HG02571 (cell line): Measurements from ENCODE around the gene DLEC1.
"Not testable (repeated sequence)": the region's sequence is repeated elsewhere in the genome, so short reads cannot be mapped to it uniquely, and the experiment has no call there.

Source experiments
- ATAC-seq: cut with Tn5 transposase; IDR thresholded peaks from one replicate; pipeline ENCODE4 v1.9.1; 2021; ENCODE audit warnings: mild to moderate bottlenecking, moderate library complexity; ENCODE audit not compliant: unreplicated experiment

The DLEC1 gene

GRCh38 chr3:38017445-38018295 is 21.3 kb upstream of the DLEC1 start:
- no peak for ATAC-seq

- ATAC-seq = no peak
Measured at GRCh38 chr3:38018296-38019266, 20.4 kb upstream of the DLEC1 start.

GRCh38 chr3:38019658-38020341 is 19.2 kb upstream of the DLEC1 start:
- ATAC-seq = no peak

GRCh38 chr3:38020342-38020726 is 18.7 kb upstream of the DLEC1 start:
- ATAC-seq = no peak

- ATAC-seq = no peak
Measured at GRCh38 chr3:38021196-38021595, 17.8 kb upstream of the DLEC1 start.

- no peak for ATAC-seq
Measured at GRCh38 chr3:38022301-38022700, 16.7 kb upstream of the DLEC1 start.

GRCh38 chr3:38022896-38023709 is 15.9 kb upstream of the DLEC1 start:
- ATAC-seq = no peak

GRCh38 chr3:38026856-38027255 is 12.2 kb upstream of the DLEC1 start:
- ATAC-seq = no peak

- no peak for ATAC-seq
Measured at GRCh38 chr3:38027466-38028465, 11.2 kb upstream of the DLEC1 start.

GRCh38 chr3:38028621-38029361 is 10.2 kb upstream of the DLEC1 start:
- no peak for ATAC-seq

- ATAC-seq = no peak
Measured at GRCh38 chr3:38029400-38030125, 9.4 kb upstream of the DLEC1 start, which contains the start of gene PLCD1. Gene PLCD1 (minus strand): TSS chr3:38029642. CDS start chr3:38029539, 103 bp downstream.

- ATAC-seq = no peak
Measured at GRCh38 chr3:38030126-38031021, 8.6 kb upstream of the DLEC1 start.

GRCh38 chr3:38031022-38031994 is 7.7 kb upstream of the DLEC1 start:
- no peak for ATAC-seq

- ATAC-seq = no peak
Measured at GRCh38 chr3:38032328-38032865, 6.6 kb upstream of the DLEC1 start.

GRCh38 chr3:38033586-38033985 is 5.4 kb upstream of the DLEC1 start:
- not testable (repeated sequence) for ATAC-seq
